ENCODE measurements around the gene TMC8.
A peak's percentile ranks its signal among the peaks of the same experiment; 100 is the strongest.
"Not testable (repeated sequence)": the region's sequence is repeated elsewhere in the genome, so short reads cannot be mapped to it uniquely, and the experiment has no call there.

Gene TMC8

GRCh38 chr17:78111016-78111726 lies 19.4 kb upstream of the TMC8 start:
- no peak for DNase-seq

DNA sequence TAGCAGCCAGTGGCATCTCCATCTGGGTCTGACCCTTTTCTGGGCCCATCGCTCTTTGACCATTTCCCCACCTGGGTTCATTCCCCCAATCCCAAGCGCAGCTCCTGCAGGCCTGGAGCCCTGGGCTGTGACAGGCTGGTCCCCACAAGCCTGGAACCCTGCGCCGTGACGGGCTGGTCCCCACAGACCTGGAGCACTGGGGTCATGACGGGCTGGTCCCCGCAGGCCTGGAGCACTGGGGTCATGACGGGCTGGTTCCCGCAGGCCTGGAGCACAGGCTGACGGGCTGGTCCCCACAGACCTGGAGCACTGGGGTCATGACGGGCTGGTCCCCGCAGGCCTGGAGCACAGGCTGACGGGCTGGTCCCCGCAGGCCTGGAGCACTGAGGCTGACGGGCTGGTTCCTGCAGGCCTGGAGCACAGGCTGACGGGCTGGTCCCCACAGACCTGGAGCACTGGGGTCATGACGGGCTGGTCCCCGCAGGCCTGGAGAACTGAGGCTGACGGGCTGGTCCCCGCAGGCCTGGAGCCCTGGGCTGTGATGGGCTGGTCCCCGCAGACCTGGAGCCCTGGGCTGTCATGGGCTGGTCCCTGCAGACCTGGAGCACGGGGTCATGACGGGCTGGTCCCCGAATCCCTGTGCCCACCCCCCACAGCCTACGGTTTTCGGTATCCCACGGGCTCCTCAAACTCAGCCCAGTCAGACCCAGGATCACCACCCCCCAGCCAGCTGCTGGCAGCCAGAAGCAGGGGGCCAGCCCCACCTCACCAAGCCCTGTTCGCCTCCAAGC lies 18.6 kb upstream of the TMC8 start:
- no peak for DNase-seq

DNA sequence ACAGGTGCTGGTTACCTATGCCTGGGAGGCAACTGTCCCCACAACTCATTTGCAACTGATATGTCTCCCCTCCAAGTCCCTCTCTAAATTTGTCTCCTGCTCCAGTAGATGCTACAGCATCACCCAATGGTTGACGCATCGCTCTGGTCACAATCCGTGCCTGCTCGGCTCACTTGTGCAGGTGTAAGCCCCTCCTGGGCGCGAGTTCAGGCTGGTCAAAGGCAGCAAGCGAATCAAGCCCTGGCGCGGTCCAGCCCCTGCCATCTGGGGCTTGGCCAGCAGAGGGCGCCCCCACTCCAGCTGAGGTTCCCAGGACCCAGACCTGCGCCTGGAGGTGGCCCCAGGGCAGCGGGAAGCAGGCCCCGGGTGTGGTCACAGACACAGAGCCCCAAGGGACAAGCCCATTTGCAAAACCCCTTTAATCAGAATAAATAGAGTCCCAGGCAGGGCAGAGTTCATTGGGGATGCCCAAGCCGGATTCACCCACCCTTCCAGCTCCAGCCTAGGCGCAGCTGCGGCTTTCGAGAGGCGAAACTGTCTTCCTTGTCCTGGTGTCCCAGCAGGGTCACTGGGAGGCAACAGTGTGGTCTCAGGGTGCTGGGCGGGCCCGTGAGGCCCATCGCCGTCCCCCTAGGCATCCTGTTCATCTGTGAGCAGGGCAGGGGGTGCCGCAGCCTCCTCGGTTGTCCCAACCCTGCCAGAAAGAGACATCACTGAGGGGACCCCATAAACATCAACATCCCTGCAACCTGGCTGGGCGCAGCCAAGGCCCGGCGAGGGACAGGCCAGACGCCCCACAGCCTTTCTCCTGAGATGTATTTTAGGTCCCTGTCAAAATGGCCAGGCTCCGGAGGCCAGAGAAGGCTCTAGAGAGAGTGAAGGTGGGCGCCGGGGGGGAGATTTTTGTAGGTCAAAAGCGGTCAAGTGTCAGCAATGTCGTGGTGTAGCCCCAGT lies 17.8 kb upstream of the TMC8 start:
- peak; percentile 75 for DNase-seq

GRCh38 chr17:78113804-78114785 lies 16.5 kb upstream of the TMC8 start:
- no peak for DNase-seq

DNA sequence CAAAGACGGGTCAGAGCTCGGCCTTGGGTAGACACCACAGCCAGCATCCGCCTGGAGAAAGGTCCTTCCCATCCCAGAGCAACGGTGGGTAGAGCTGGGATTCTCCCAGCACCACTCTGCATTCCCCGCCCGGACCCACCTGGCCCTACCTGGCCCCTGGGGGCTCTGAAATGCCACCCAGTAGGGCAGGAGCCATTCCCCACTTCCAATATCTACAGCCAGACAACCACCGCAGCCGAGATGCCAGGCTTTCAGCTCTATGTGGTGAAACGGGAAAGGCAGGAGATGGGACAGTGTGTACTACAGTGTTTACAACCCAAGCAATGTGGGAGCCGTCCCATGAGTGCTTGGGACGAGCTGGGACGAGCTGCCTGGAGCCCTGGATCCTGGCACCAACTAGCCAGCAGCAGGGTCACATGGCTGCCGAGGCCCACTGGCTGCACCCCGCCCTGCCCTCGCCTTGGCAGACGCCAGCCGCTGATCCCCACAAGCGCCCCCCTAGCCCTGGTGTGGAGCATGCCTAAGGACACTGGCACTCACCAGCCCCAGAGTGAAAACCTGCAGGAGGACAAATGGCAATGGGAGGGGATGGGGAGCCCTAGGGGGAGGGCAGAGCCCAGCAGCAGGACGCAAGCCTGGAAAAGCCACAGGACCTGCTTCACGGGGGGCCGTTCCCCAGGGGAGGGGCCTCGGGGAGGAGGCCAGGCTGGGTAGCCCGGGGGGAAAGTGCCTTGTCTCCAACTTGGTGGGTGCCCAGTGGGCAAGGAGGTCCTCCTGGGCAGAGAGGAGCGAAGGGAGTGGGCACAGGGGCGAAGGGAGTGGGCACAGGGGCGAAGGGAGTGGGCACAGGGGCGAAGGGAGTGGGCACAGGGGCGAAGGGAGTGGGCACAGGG lies 15.5 kb upstream of the TMC8 start:
- no peak for DNase-seq

DNA sequence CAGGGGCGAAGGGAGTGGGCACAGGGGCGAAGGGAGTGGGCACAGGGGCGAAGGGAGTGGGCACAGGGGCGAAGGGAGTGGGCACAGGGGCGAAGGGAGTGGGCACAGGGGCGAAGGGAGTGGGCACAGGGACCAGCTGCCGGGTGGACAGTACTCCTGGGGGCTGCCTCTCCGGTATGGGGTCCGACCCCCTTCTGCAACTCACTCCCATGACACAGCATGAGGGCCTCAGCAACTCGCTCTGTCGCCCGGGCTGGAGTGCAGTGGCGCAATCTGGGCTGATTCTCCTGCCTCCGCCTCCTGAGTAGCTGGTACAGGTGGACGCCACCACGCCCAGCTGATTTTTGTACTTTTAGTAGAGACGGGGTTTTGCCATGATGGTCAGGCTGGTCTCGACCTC lies 14.8 kb upstream of the TMC8 start:
- not testable (repeated sequence) for DNase-seq

- no peak for DNase-seq
Measured at GRCh38 chr17:78116411-78116810, 14.2 kb upstream of the TMC8 start.

- no peak for DNase-seq
Measured at GRCh38 chr17:78117027-78117981, 13.3 kb upstream of the TMC8 start.

- no peak for DNase-seq
Measured at GRCh38 chr17:78118801-78119241, 11.8 kb upstream of the TMC8 start.

DNA sequence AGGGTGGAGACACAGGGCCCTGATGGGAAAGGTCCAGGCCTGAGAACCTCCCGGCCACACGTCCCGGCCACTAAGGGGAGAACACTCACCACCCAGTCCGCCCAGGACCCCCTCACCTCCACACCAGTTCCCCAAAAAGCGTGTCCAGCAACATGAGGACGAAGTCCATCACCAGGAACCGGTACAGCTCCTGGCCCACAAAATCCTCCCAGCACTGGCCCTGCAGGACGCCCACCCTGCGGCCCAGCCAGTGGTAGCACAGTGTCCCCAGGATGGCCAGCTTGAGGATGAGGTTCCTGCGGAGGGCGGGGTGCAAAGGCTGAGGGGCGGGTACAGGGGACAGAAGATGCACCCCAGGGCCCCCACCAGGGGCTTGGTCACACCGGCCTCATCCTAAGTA lies 10.0 kb upstream of the TMC8 start:
- no peak for DNase-seq

DNA sequence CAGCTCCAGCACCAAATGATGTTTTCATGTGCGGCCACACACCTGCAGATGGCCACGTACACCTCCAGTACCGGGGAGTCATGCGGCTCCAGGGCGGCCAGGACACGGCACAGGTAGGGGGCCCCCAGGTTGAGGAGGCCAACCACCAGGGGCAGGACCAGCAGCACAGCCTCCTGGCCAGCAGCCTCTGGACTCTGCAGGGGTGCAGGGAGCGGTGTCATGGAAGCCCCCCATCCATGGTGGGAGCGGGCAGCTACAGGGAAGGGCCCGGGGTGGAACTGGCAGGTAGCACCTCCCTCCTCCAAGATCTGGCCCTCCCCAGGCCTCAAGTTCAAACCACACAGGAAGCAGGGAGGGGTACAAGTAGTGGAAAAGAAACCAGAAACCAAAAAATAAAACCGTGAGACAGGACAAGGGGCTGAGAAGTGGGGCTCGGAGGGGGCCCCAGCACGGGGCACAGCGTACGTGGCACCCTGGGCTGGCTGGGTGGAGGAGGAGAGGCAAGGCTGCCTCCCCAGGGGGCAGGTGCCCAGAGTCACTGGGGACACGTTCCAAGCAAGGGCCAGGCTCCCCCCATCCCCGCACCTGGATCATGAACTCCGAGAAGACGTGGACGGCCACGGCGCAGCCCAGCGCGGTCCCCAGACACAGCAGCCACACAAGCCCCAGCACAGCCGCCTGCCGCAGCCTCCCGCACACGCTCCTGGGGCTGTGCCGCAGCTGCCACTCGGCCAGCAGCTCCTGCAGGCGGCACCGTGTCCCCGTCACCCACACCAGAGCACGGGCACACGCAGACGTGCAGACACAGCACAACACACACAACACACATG lies 9.4 kb upstream of the TMC8 start:
- DNase-seq = no peak

- no peak for DNase-seq
Measured at GRCh38 chr17:78121801-78122215, 8.8 kb upstream of the TMC8 start.

DNA sequence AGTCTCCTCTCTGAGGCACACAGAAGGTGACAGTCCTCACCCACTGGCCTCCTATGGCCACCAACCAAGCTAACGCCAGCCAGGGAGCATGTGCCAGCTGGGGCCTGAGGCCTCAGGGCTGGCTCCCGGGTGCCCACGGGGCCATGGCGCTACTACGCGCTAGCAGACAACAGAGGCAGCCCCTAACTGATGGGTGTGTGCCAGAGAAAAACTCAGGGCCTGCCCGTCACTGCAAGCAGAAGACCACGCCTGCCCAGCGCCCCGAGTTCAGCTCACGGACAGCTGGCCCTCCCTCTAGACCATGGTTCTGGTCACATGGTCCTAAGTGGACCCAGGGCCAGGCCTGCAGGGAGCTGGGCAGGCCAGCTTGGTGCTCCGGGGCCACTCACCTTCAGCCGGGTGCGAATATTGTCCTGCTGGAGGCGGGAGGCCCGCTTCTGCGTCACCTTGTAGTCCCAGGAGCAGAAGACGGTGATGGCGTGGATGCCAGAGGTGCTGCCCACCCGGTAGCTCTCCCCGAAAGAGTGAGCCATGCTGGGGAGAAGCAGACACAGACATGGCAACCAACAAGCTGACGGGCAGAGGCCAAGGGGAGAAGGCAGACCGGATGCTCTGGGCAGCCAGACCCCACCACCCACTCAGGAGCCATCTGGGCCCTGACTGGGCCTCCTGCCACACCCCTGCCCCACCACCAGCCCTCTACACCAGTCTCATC lies 8.2 kb upstream of the TMC8 start:
- no peak for DNase-seq

- DNase-seq = no peak
Measured at GRCh38 chr17:78122931-78123249, 7.7 kb upstream of the TMC8 start.

- no peak for DNase-seq
Measured at GRCh38 chr17:78123258-78123929, 7.2 kb upstream of the TMC8 start.

DNA sequence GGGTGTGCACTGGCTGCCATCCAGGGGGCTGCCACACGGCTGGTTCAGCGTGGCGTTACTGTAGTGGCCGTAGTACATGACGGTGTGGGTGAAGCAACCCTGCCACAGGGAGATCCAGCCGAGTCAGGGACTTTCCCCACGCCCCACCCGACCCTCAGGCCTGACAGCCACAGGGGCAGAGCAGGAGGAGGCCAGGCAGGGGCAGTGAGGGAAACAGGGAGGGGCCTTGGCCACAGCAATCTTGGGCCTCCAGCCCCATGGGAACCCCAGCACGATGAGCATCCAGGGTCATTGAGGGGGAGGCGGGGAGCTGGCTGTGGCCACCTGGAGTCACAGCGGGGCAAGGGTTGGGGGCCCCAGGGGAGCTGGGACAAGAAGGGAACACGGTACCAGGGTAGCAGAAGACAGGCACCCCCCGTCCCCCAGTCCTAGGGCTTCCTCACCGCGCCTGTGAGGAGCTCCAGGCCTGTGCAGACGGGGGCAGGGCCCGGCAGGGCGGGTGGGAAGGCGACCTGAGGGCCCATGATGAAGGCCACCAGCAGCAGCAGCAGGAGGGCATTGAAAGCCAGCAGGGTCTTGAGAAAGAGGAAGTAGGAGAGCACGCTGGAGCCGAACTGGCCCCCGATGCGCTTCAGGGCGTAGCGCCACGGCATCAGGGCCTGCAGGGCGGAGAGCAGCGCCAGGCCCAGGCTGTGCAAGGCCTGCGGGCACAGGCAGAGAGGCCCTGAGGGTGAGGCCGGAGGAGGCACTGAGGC lies 6.3 kb upstream of the TMC8 start:
- no peak for DNase-seq

GRCh38 chr17:78124836-78125137 lies 5.8 kb upstream of the TMC8 start:
- DNase-seq = no peak

All from RPMI8226 (cell line).